GM23248 (cell line): ENCODE data around the gene TMEM121.
"Not testable (repeated sequence)": the region's sequence is repeated elsewhere in the genome, so short reads cannot be mapped to it uniquely, and the experiment has no call there.

Experiments
- EZH2 ChIP-seq: fragments of 200-600 bp; sonication (generic); IDR thresholded peaks from 2 replicates; pipeline ENCODE4 v1.6.1; 2018; ENCODE audit warnings: antibody characterized with exemption, mild to moderate bottlenecking; ENCODE audit not compliant: insufficient read depth, poor library complexity, severe bottlenecking
- EZH2phosphoT487 ChIP-seq: fragments of 200-600 bp; sonication (generic); IDR thresholded peaks from 2 replicates; pipeline ENCODE4 v1.6.1; 2018; ENCODE audit warnings: antibody characterized with exemption, moderate library complexity, mild to moderate bottlenecking, low read depth; ENCODE audit not compliant: insufficient read depth

- TF ChIP-seq EZH2, EZH2phosphoT487: not testable (repeated sequence)
Measured at GRCh38 chr14:105572063-105572462, 45.7 kb downstream of the TMEM121 start.
